SK-N-SH treated with all-trans-retinoic acid at 6 μM for 48 hours (cell line): ENCODE measurements around the gene ANKRD11.
A peak's percentile ranks its signal among the peaks of the same experiment; 100 is the strongest.

Experiments used
- ATAC-seq: fragments of 200-7000 bp; cut with Tn5 transposase; 3 replicates; pipeline ENCODE4 v1.9.1; 2020; ENCODE audit warnings: mild to moderate bottlenecking, moderate library complexity
- ARNTL ChIP-seq: fragments of 450-650 bp; formaldehyde crosslinking; IDR thresholded peaks from 2 replicates; pipeline ENCODE4 v1.5.0; 2020; ENCODE audit warnings: low read depth, mild to moderate bottlenecking, moderate library complexity, borderline replicate concordance
- BACH2 ChIP-seq: fragments of 250-450 bp; sonication (Bioruptor Pico); IDR thresholded peaks from 2 replicates; pipeline ENCODE4 v1.9.0; 2021; ENCODE audit warnings: mild to moderate bottlenecking, borderline replicate concordance
- CSDC2 ChIP-seq: fragments of 250-450 bp; sonication (Bioruptor Pico); IDR thresholded peaks from 2 replicates; pipeline ENCODE4 v1.5.0; 2020; ENCODE audit warnings: mild to moderate bottlenecking, moderate library complexity
- CSRNP3 ChIP-seq: fragments of 250-450 bp; sonication (Bioruptor Pico); IDR thresholded peaks from 2 replicates; pipeline ENCODE4 v1.5.1; 2021; ENCODE audit warnings: mild to moderate bottlenecking, moderate library complexity
- ESRRG ChIP-seq: fragments of 250-450 bp; sonication (Bioruptor Pico); IDR thresholded peaks from 2 replicates; pipeline ENCODE4 v1.6.1; 2021; ENCODE audit warnings: mild to moderate bottlenecking
- GLIS3 ChIP-seq: fragments of 250-450 bp; sonication (Bioruptor Pico); IDR thresholded peaks from 2 replicates; pipeline ENCODE4 v1.5.0; 2020; ENCODE audit warnings: mild to moderate bottlenecking, moderate library complexity
- ISL1 ChIP-seq: fragments of 250-450 bp; sonication (Bioruptor Pico); IDR thresholded peaks from 2 replicates; pipeline ENCODE4 v2.1.2; 2022; ENCODE audit warnings: mild to moderate bottlenecking, moderate library complexity
- OSR1 ChIP-seq: fragments of 250-450 bp; sonication (Bioruptor Pico); IDR thresholded peaks from 2 replicates; pipeline ENCODE4 v1.8.0; 2022; ENCODE audit warnings: moderate library complexity, mild to moderate bottlenecking, inconsistent platforms
- POU6F1 ChIP-seq: fragments of 250-450 bp; sonication (Bioruptor Pico); IDR thresholded peaks from 2 replicates; pipeline ENCODE4 v1.8.0; 2021; ENCODE audit warnings: low read depth, mild to moderate bottlenecking, moderate library complexity, borderline replicate concordance
- PPARA ChIP-seq: fragments of 250-450 bp; sonication (Bioruptor Pico); IDR thresholded peaks from 2 replicates; pipeline ENCODE4 v1.5.0; 2020; ENCODE audit warnings: mild to moderate bottlenecking, borderline replicate concordance
- RARB ChIP-seq: fragments of 250-450 bp; sonication (Bioruptor Pico); IDR thresholded peaks from 2 replicates; pipeline ENCODE4 v1.8.0; 2021; ENCODE audit warnings: mild to moderate bottlenecking, moderate library complexity
- TCF4 ChIP-seq: fragments of 250-450 bp; sonication (Bioruptor Pico); IDR thresholded peaks from 2 replicates; pipeline ENCODE4 v1.8.0; 2021; ENCODE audit warnings: mild to moderate bottlenecking, moderate library complexity, borderline replicate concordance
- TOX ChIP-seq: fragments of 250-450 bp; sonication (Bioruptor Pico); IDR thresholded peaks from 2 replicates; pipeline ENCODE4 v1.8.0; 2021; ENCODE audit warnings: mild to moderate bottlenecking, moderate library complexity, borderline replicate concordance
- TSHZ2 ChIP-seq: fragments of 250-450 bp; sonication (Bioruptor Pico); IDR thresholded peaks from 2 replicates; pipeline ENCODE4 v1.5.0; 2020; ENCODE audit warnings: mild to moderate bottlenecking, moderate library complexity
- ZC3H10 ChIP-seq: fragments of 250-450 bp; sonication (Bioruptor Pico); IDR thresholded peaks from 2 replicates; pipeline ENCODE4 v1.5.1; 2021; ENCODE audit warnings: mild to moderate bottlenecking, moderate library complexity
- ZFP3 ChIP-seq: fragments of 250-450 bp; sonication (Bioruptor Pico); IDR thresholded peaks from 2 replicates; pipeline ENCODE4 v1.5.0; 2020; ENCODE audit warnings: mild to moderate bottlenecking, moderate library complexity
- ZNF565 ChIP-seq: fragments of 450-650 bp; formaldehyde crosslinking; conservative IDR thresholded peaks from 2 replicates; pipeline ENCODE4 v1.5.0; 2020; ENCODE audit warnings: low read depth, mild to moderate bottlenecking, moderate library complexity
- TF ChIP-seq, protein P1 (sequence below): fragments of 250-450 bp; sonication (Bioruptor Pico); IDR thresholded peaks from 2 replicates; pipeline ENCODE4 v1.8.0; 2020; ENCODE audit warnings: mild to moderate bottlenecking, moderate library complexity, borderline replicate concordance

ANKRD11 gene

DNA sequence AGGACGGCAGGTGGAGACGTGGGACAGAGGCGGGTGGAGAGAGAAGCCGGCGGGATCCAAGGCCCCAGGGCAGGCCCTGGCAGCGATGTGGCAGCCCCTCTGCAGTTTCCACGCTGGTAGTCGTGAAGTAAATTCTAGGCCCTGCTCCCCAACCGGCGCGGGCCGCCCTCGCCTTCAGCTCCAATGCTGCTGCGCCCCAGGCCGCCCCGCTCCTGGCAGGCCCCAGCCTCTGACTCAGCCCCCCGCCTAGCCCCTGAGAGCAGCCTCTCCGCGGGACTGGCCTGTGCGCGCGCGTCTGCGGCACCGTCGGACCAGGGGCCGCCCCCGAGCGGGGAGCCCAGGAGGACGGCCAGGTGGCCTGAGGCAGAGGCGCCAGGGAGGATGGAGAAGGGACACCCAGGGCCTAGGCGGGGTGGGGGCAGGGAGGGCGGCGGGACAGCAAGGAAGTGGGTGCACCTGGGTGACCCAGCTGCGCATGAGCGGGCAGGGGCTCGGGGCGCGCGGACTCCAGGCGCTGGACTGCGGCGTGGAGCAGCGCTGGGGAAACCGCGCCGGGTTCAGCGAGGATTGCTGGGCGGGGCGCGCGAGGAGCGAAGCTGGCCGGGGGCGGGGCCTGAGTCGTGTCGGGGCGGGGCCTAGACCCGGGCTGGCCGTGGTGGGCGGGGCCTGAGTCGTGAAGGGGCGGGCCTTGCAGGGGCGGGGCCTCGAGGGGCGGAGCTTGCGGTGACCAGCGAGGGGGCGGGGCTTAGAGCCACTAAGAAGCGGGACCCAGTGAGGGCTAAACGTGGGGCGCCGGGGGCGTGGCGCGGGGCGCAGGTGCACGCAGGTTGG is 243.2 kb downstream of the ANKRD11 start:
- TF ChIP-seq, protein P1, sequence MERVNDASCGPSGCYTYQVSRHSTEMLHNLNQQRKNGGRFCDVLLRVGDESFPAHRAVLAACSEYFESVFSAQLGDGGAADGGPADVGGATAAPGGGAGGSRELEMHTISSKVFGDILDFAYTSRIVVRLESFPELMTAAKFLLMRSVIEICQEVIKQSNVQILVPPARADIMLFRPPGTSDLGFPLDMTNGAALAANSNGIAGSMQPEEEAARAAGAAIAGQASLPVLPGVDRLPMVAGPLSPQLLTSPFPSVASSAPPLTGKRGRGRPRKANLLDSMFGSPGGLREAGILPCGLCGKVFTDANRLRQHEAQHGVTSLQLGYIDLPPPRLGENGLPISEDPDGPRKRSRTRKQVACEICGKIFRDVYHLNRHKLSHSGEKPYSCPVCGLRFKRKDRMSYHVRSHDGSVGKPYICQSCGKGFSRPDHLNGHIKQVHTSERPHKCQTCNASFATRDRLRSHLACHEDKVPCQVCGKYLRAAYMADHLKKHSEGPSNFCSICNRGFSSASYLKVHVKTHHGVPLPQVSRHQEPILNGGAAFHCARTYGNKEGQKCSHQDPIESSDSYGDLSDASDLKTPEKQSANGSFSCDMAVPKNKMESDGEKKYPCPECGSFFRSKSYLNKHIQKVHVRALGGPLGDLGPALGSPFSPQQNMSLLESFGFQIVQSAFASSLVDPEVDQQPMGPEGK (CRISPR knock-in tag): no peak
- TF ChIP-seq POU6F1 (CRISPR knock-in tag) (no peak), ESRRG (CRISPR knock-in tag) (no peak), ISL1 (CRISPR knock-in tag) (no peak), PPARA (CRISPR knock-in tag) (no peak), ZFP3 (CRISPR knock-in tag) (no peak), CSRNP3 (CRISPR knock-in tag) (no peak), CSDC2 (no peak), TSHZ2 (CRISPR knock-in tag) (no peak), ZC3H10 (CRISPR knock-in tag) (no peak), GLIS3 (CRISPR knock-in tag) (no peak), BACH2 (CRISPR knock-in tag) (no peak), RARB (CRISPR knock-in tag) (no peak), ARNTL (CRISPR knock-in tag) (no peak), TOX (CRISPR knock-in tag) (no peak), TCF4 (CRISPR knock-in tag) (no peak), ZNF565 (no peak), OSR1 (CRISPR knock-in tag) (no peak)
- ATAC-seq: peak; percentile 95

- TF ChIP-seq GLIS3 (CRISPR knock-in tag): no peak
- no peak for TF ChIP-seq ZFP3 (CRISPR knock-in tag)
- TF ChIP-seq, protein P1 (CRISPR knock-in tag): no peak
- TF ChIP-seq POU6F1 (CRISPR knock-in tag): no peak
- no peak for TF ChIP-seq CSRNP3 (CRISPR knock-in tag)
- no peak for TF ChIP-seq ARNTL (CRISPR knock-in tag)
- no peak for ATAC-seq
Measured at GRCh38 chr16:89246383-89246902, 243.9 kb downstream of the ANKRD11 start.
